Upper lobe of left lung (tissue), 4 donors: Measurements from ENCODE around the gene ANKRD65.
"Not testable (repeated sequence)": the region's sequence is repeated elsewhere in the genome, so short reads cannot be mapped to it uniquely, and the experiment has no call there.

Experiments used
- CTCF ChIP-seq, 6 experiments: fragments of 450-650 bp in 4 of 6; fragments of 200-600 bp in 2 of 6; sonication (generic) in 2 of 6; IDR thresholded peaks; one replicate each; pipeline ENCODE4 v1.5.1; 2016 to 2019; ENCODE audit warnings: antibody characterized with exemption in 6 of 6
- EP300 ChIP-seq, 4 donors: sonication (generic); formaldehyde crosslinking; IDR thresholded peaks; one replicate each; pipeline ENCODE4 v1.5.1; 2017; ENCODE audit warnings: antibody characterized with exemption in 4 of 4, control low read depth in 2 of 4

- TF ChIP-seq EP300, CTCF (IDR thresholded peaks at IDR 0.05): not testable (repeated sequence)
Observed at GRCh38 chr1:1417825-1418463, 3.1 kb downstream of the ANKRD65 start.
